ENCODE results near the gene EEPD1.
A peak's percentile ranks its signal among the peaks of the same experiment; 100 is the strongest.

EEPD1 gene

GRCh38 chr7:36216063-36216684 lies 63.1 kb downstream of the EEPD1 start:
- Histone ChIP-seq H3K36me3 (ENCODE audit: control insufficient read depth in 2 of 2, insufficient read depth in 1 of 2, low read length in 2 of 2) (no peaks in the 10 kb centered on the region), H3K9me3 (ENCODE audit: control insufficient read depth, insufficient read depth, low read depth, low read length) (no peaks in the 10 kb centered on the region), H3K27ac (ENCODE audit: extremely low read depth, low read depth, low read length) (no peak overlapping the region), H3K4me1 (ENCODE audit: control insufficient read depth, insufficient read depth, low read length) (no peaks in the 10 kb centered on the region), H3K4me3 (ENCODE audit: low read depth, low read length) (no peak overlapping the region)
- POLR2A ChIA-PET = no interaction called here
- CTCF ChIA-PET = interaction anchor here (0.5 to 2.0 kb wide), 2 partner anchors 65 to 103 kb away, joined by 4 to 7 read pairs; no protein-coding TSS in a partner anchor
- TF ChIP-seq ZBTB8A (tag by site-specific recombination; IDR thresholded peaks at IDR 0.05) (no peak), ZSCAN5A (tag by site-specific recombination; IDR thresholded peaks at IDR 0.05) (no peak), SP3 (tag by site-specific recombination; IDR thresholded peaks at IDR 0.05) (no peak), ZNF121 (tag by site-specific recombination; IDR thresholded peaks at IDR 0.05) (no peak), ATF2 (tag by site-specific recombination; IDR thresholded peaks at IDR 0.05; ENCODE audit: low read depth) (no peak), PRDM10 (tag by site-specific recombination; IDR thresholded peaks at IDR 0.05) (no peak), SCRT1 (tag by site-specific recombination; IDR thresholded peaks at IDR 0.05; ENCODE audit: borderline replicate concordance) (no peak), ZNF530 (tag by site-specific recombination; IDR thresholded peaks at IDR 0.05; ENCODE audit: low read depth) (no peak), ZXDB (tag by site-specific recombination; IDR thresholded peaks at IDR 0.05) (no peak), KLF10 (tag by site-specific recombination; IDR thresholded peaks at IDR 0.05) (no peak)

- TF ChIP-seq REST (tag by site-specific recombination; IDR thresholded peaks at IDR 0.05) = no peak
- no peak for TF ChIP-seq ZNF239 (tag by site-specific recombination; IDR thresholded peaks at IDR 0.05)
- TF ChIP-seq PRDM1 (tag by site-specific recombination; IDR thresholded peaks at IDR 0.05) = peak; percentile 31; the same call in 1 of the 2 replicates
- no peak for TF ChIP-seq BCL6B (tag by site-specific recombination; IDR thresholded peaks at IDR 0.05)
- no peak for TF ChIP-seq ZNF660 (tag by site-specific recombination; IDR thresholded peaks at IDR 0.05)
- no peak for TF ChIP-seq ZBTB7A (tag by site-specific recombination; IDR thresholded peaks at IDR 0.05; ENCODE audit: low read depth)
- TF ChIP-seq HIC1 (tag by site-specific recombination; IDR thresholded peaks at IDR 0.05) = no peak
- H3K4me3 ChIP-seq (ENCODE audit: low read depth, low read length) = no peak overlapping the region
- H3K4me1 ChIP-seq (ENCODE audit: control insufficient read depth, insufficient read depth, low read length) = no peaks in the 10 kb centered on the region
- H3K27ac ChIP-seq (ENCODE audit: extremely low read depth, low read depth, low read length) = no peak overlapping the region
- H3K36me3 ChIP-seq (ENCODE audit: control insufficient read depth in 2 of 2, insufficient read depth in 1 of 2, low read length in 2 of 2) = no peaks in the 10 kb centered on the region
- H3K9me3 ChIP-seq (ENCODE audit: control insufficient read depth, insufficient read depth, low read depth, low read length) = no peaks in the 10 kb centered on the region
- POLR2A ChIA-PET = no interaction called here
- CTCF ChIA-PET = interaction anchor here (0.6 to 2.0 kb wide), 2 partner anchors 21 to 102 kb away, joined by 3 to 7 read pairs; no protein-coding TSS in a partner anchor
Measured at GRCh38 chr7:36217211-36217960, 64.3 kb downstream of the EEPD1 start.
